ENCODE data around the gene SOX6.
"Not testable (repeated sequence)": the region's sequence is repeated elsewhere in the genome, so short reads cannot be mapped to it uniquely, and the experiment has no call there.

Gene SOX6

DNA sequence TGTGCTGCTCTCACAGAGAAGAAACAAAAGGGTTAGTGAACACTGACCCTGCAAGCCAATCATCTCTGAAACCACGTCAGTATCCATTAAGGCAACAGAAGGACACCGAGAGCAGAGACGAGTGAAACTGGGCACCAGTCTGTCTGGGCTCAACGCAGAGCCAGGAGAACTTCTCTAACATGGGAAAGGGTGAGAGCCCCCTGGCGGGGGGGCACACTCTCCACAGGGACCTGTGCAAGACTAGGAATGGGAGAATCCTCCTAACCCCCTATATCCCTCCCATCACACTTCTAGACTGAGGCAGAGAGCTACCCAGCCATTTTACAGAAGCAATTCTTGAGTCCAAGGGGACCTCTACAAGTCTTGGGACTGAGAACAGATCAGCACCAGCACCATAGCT lies 285.8 kb downstream of the SOX6 start:
- TF ChIP-seq CTCF (IDR thresholded peaks at IDR 0.05; ENCODE audit: insufficient read depth, missing control alignments), result no peak
- DNase-seq (ENCODE audit: insufficient read length, low spot score), result no peak
- FAIRE-seq, result no peak

DNA sequence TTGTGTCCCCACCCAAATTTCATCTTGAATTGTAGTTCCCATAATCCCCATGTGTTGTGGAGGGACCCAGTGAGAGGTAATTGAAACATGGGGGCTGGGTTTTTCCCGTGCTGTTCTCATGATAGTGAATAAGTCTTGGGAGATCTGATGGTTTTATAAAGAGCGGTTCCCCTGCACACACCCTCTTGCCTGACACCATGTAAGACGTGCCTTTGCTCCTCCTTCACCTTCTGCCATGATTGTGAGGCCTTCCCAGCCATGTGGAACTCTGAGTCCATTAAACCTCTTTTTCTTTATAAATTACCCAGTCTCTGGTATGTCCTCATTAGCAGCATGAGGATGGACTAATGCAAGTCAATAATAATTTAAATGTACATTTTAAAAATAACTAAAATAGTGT lies 289.1 kb downstream of the SOX6 start:
- DNase-seq (ENCODE audit: insufficient read length, low spot score); FAIRE-seq: not testable (repeated sequence)

- DNase-seq (ENCODE audit: insufficient read length, low spot score) (no peak), FAIRE-seq (no peak)
- no peak for TF ChIP-seq CTCF (IDR thresholded peaks at IDR 0.05; ENCODE audit: insufficient read depth, missing control alignments)
These were observed 297.0 kb downstream of the SOX6 start for GRCh38 chr11:16059332-16059731.

GRCh38 chr11:16058671-16059070 lies 297.7 kb downstream of the SOX6 start:
- DNase-seq (ENCODE audit: insufficient read length, low spot score), result no peak
- no peak for FAIRE-seq
- TF ChIP-seq CTCF (IDR thresholded peaks at IDR 0.05; ENCODE audit: insufficient read depth, missing control alignments), result no peak

DNA sequence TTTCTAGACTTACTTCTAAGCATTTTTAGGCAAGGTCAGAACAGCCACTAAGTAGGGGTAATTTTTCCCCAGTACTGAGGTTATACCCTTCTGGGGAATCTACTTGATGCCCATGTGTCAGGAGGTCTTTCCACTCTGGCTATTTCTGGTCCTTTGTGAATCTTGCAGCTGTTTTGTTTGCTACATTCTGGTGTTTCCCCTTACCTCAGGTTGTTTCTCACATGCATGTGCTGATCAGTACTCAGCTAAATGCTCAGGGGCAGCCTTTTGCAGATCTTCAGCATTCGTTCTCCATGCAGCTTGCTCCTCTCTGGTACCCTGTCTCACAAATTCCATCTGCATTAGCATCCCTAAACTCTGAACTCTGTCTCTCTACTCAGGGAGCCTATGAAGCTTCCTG lies 303.6 kb downstream of the SOX6 start:
- FAIRE-seq (no peak), DNase-seq (ENCODE audit: insufficient read length, low spot score) (no peak)
- no peak for TF ChIP-seq CTCF (IDR thresholded peaks at IDR 0.05; ENCODE audit: insufficient read depth, missing control alignments)

DNA sequence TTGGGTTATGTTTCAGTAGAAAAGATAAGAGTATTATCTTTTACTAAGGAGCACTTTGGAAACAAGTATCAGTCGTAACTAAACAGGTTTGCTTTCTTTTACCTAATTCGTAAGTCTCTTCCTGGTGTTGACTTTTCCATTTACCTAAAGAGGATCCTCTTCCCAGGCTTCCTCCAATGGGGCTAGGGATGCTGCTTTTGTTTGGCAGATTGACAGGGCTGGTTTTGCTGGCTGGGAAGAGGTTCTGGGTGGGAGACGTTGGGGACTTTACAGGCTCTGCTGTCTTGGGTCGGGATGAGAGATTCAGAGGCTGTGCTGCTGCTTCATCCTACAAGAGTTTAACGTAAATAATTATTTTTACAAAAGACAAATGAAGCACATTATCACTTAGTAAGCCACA lies 306.7 kb downstream of the SOX6 start:
- no peak for FAIRE-seq
- no peak for TF ChIP-seq CTCF (IDR thresholded peaks at IDR 0.05; ENCODE audit: insufficient read depth, missing control alignments)
- DNase-seq (ENCODE audit: insufficient read length, low spot score), result no peak

DNA sequence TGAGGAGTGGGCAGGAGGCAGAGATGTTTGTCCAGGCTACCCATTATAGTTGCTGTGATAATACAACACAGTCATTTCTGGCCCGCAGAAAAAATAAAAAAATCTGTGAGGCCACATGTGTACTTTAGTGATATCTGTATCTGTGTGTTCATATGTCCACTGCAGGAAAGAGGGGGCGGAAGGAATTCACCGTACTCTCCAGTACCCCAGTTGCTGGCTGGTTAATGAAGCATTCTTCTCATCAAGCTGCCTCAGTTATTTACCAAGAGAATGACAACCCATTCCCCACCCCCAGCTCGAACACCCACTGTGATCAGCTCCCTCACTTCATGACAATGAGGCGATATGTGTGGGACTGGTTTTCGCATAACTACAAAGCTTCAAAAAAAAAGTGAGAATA lies 309.3 kb downstream of the SOX6 start:
- DNase-seq (ENCODE audit: insufficient read length, low spot score), result no peak
- no peak for TF ChIP-seq CTCF (IDR thresholded peaks at IDR 0.05; ENCODE audit: insufficient read depth, missing control alignments)
- FAIRE-seq, result no peak

- DNase-seq (ENCODE audit: insufficient read length, low spot score) (no peak), FAIRE-seq (no peak)
- no peak for TF ChIP-seq CTCF (IDR thresholded peaks at IDR 0.05; ENCODE audit: insufficient read depth, missing control alignments)
These were observed 312.7 kb downstream of the SOX6 start for GRCh38 chr11:16043617-16044016.
